ENCODE data around the gene TBX21.

TBX21 gene

DNA sequence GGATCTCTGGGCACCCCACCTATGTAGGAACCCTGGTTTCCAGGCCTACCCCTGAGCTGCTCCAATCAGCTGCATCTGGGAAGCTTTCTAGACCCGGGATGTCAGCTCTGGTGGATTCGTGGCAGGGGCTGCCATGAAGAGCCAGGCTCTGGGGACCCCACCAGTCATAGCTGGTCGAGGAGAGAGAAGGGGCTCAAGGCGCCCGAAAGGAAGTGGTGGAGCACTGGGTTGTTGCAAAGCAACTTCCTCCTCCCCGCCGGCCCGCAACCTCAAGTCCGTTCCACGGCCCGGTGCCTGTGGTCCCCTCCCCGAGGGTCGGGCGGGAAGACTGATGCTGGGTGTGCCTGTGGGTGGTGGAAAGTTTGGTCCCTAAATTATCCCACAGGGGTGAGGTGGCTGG lies 28.9 kb upstream of the TBX21 start:
- Histone ChIP-seq H3K9me3 (no peaks in the 10 kb centered on the region), H3K4me3 (no peak overlapping the region), H3K27me3 (no peaks in the 10 kb centered on the region), H3K36me3 (peaks cover 9 to 54% (median 14%) of the 10 kb centered on the region in 3 donors), H3K27ac (no peak overlapping the region), H3K4me1 (peaks cover 0 to 12% (median 2%) of the 10 kb centered on the region in 4 donors)
- intact Hi-C loops (cut with DNase I; ENCODE audit: low total_unique reads), result no loop called here
- TF ChIP-seq CTCF (IDR thresholded peaks at IDR 0.05), result no peak
- no peak for DNase-seq

- intact Hi-C loops (cut with DNase I; ENCODE audit: low total_unique reads), result no loop called here
- Histone ChIP-seq H3K27ac (no peak overlapping the region), H3K4me1 (peaks cover 0 to 13% (median 3%) of the 10 kb centered on the region in 4 donors), H3K36me3 (peaks cover 4 to 54% (median 11%) of the 10 kb centered on the region in 3 donors), H3K27me3 (no peaks in the 10 kb centered on the region), H3K9me3 (no peaks in the 10 kb centered on the region), H3K4me3 (no peak overlapping the region)
- TF ChIP-seq CTCF (IDR thresholded peaks at IDR 0.05), result no peak
- no peak for DNase-seq
These were observed 28.3 kb upstream of the TBX21 start for GRCh38 chr17:47704736-47705135.

GRCh38 chr17:47705536-47706530 lies 27.2 kb upstream of the TBX21 start:
- Histone ChIP-seq H3K27ac (no peak overlapping the region), H3K9me3 (no peaks in the 10 kb centered on the region), H3K36me3 (peaks cover 7 to 54% (median 17%) of the 10 kb centered on the region in 3 donors), H3K4me1 (peaks cover 0 to 13% (median 3%) of the 10 kb centered on the region in 4 donors), H3K4me3 (no peak overlapping the region), H3K27me3 (no peaks in the 10 kb centered on the region)
- no peak for TF ChIP-seq CTCF (IDR thresholded peaks at IDR 0.05)
- DNase-seq, result no peak
- intact Hi-C loops (cut with DNase I; ENCODE audit: low total_unique reads), result no loop called here

GRCh38 chr17:47707056-47707804 lies 25.8 kb upstream of the TBX21 start:
- no peak for TF ChIP-seq CTCF (IDR thresholded peaks at IDR 0.05)
- peaks cover 0 to 13% (median 3%) of the 10 kb centered on the region in 4 donors for H3K4me1 ChIP-seq
- intact Hi-C loops (cut with DNase I; ENCODE audit: low total_unique reads), result no loop called here
- no peaks in the 10 kb centered on the region for H3K9me3 ChIP-seq
- DNase-seq, result no peak
- H3K4me3 ChIP-seq, result no peak overlapping the region
- no peak overlapping the region for H3K27ac ChIP-seq
- peaks cover 13 to 52% (median 26%) of the 10 kb centered on the region in 3 donors for H3K36me3 ChIP-seq
- H3K27me3 ChIP-seq, result no peaks in the 10 kb centered on the region

DNA sequence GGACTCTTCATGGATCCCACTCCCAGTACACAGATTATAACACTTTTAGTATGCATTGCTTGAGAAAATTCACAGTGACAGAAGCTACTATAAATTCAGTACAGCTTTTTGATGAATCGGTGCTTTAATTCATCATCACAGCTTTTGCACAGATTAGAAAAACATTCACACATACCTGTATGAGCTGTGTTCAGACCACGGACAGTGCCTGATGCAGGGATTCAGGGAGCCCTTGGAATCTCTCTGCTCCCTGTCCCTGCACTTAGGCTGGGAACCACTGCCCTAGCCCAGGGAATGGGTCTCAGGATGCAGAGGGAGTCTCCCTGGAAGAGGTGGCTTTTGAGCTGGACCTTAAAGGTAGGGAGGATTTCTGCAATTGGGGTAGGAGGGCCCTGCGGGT lies 25.2 kb upstream of the TBX21 start:
- Histone ChIP-seq H3K36me3 (peaks cover 13 to 47% (median 21%) of the 10 kb centered on the region in 3 donors), H3K27ac (no peak overlapping the region), H3K4me1 (peaks cover 0 to 13% (median 3%) of the 10 kb centered on the region in 4 donors), H3K27me3 (no peaks in the 10 kb centered on the region), H3K4me3 (no peak overlapping the region), H3K9me3 (no peaks in the 10 kb centered on the region)
- DNase-seq, result no peak
- TF ChIP-seq CTCF (IDR thresholded peaks at IDR 0.05), result no peak
- intact Hi-C loops (cut with DNase I; ENCODE audit: low total_unique reads), result no loop called here

Data from tibial artery (tissue), 4 donors.